ENCODE measurements around the gene GAB2. TPM values are rescaled to one million over a fixed set of nuclear protein-coding genes. Genes with fewer than 3 reads are reported as not detected.

Gene GAB2
- total RNA-seq, 1 donor from 2014 or later = 22.4 TPM

GRCh38 chr11:78166855-78167469 lies 250.7 kb downstream of the GAB2 start:
- H3K4me3 Mint-ChIP-seq = no peak overlapping the region
- H3K36me3 Mint-ChIP-seq (ENCODE audit: low read depth) = no peaks in the 10 kb centered on the region
- TF ChIP-seq CTCF (IDR thresholded peaks at IDR 0.05) = no peak

More at GRCh38 chr11:78166855-78167469, 250.7 kb downstream of the GAB2 start:
- no peak for DNase-seq
- intact Hi-C loops (cut with micrococcal nuclease) = no loop called here
- no peak overlapping the region for H3K27ac Mint-ChIP-seq
- H3K4me1 Mint-ChIP-seq = no peaks in the 10 kb centered on the region
- no peak for ATAC-seq (ENCODE audit: low read depth)
- ChIA-PET POLR2A (no interaction called here), CTCF (no interaction called here)
- H3K27me3 Mint-ChIP-seq = no peaks in the 10 kb centered on the region
- H3K9me3 Mint-ChIP-seq = no peaks in the 10 kb centered on the region

Other genes with a start within 250 kb of the GAB2 start
- 3.2 and 3.5 TPM in 2 replicates for gene KCTD21, start 229.2 kb downstream of the GAB2 start, total RNA-seq
- gene USP35, start 228.9 kb downstream of the GAB2 start, total RNA-seq = 3.5 and 4.9 TPM in 2 replicates
- 16.5 and 18.9 TPM in 2 replicates for gene NARS2, start 157.0 kb upstream of the GAB2 start, total RNA-seq